ENCODE measurements around the gene MSH5. TPM values are rescaled to one million over a fixed set of nuclear protein-coding genes. Genes with fewer than 3 reads are reported as not detected.

MSH5 gene
- 49.6 and 51.0 TPM in 2 replicates for total RNA-seq (2022)
- percentile 86 among the genes with signal in this experiment for Bru-seq, nascent RNA
- percentile 80 among the genes with signal in this experiment for BruChase-seq, experiment 1, labeled RNA remaining after a 2-hour chase
- percentile 89 among the genes with signal in this experiment for BruChase-seq, experiment 2, labeled RNA remaining after a 6-hour chase
- long read RNA-seq, partial matches to known transcripts = 2 of 11 reads
- long read RNA-seq, other reads (novel, unspliced or antisense) = 7 of 11 reads

- peak within 1 kb of the TSS; percentile 98 for H3K27ac Mint-ChIP-seq (ENCODE audit: unreplicated experiment)
- DNase-seq = peak; percentile 99
- H3K36me3 ChIP-seq (ENCODE audit: control insufficient read depth, insufficient read depth, low read length) = no peaks in the 10 kb centered on the region
- peaks cover 23% of the 10 kb centered on the region for H3K4me1 ChIP-seq
- H3K9me3 ChIP-seq = no peaks in the 10 kb centered on the region
- intact Hi-C loops (cut with micrococcal nuclease; ENCODE audit: unreplicated experiment) = loop anchor here (1.0 to 5.0 kb wide), 5 partner anchors 23 to 193 kb away; partner anchors contain the start of genes ABHD16A, ATP6V1G2, CSNK2B and LY6G5B
- H3K36me3 Mint-ChIP-seq (ENCODE audit: insufficient read depth, unreplicated experiment) = peaks cover 54% of the 10 kb centered on the region
- peaks cover 22% of the 10 kb centered on the region for H3K4me1 Mint-ChIP-seq (ENCODE audit: low read depth, unreplicated experiment)
- ChIA-PET CTCF (interaction anchor here (0.6 to 3.8 kb wide), 11 partner anchors 10 to 141 kb away, joined by 3 to 32 read pairs (median 5); partner anchors contain the start of genes DDAH2, LSM2 and LY6G5C), POLR2A (interaction anchor here (0.5 to 3.6 kb wide), 16 partner anchors 10 to 1231 kb away, joined by 3 to 59 read pairs (median 10); partner anchors contain the start of genes C6orf47, DDAH2, GPANK1 and HSPA1A)
- peak within 1 kb of the TSS; percentile 95 for H3K4me3 Mint-ChIP-seq (ENCODE audit: unreplicated experiment)
- H3K9me3 Mint-ChIP-seq (ENCODE audit: unreplicated experiment) = no peaks in the 10 kb centered on the region
- H3K27me3 ChIP-seq (replicated peaks; ENCODE audit: control insufficient read depth, insufficient read depth, low read length) = no peaks in the 10 kb centered on the region
- no peak for TF ChIP-seq CTCF (IDR thresholded peaks at IDR 0.05; ENCODE audit: insufficient read depth in 1 of 2, low read depth in 1 of 2, low read length in 1 of 2, severe bottlenecking in 1 of 2, unreplicated experiment in 1 of 2)
- H3K27me3 Mint-ChIP-seq (ENCODE audit: insufficient read depth, unreplicated experiment) = no peaks in the 10 kb centered on the region
- BruUV-seq (replicated peaks) = no TSS peak
- peak within 1 kb of the TSS; percentile 69 for H3K4me3 ChIP-seq (ENCODE audit: low read depth, low read length)
Observed at GRCh38 chr6:31739639-31740396, at the start of gene MSH5. MSH5 (plus strand) TSS chr6:31740005; CDS start chr6:31740467, 462 bp downstream.

GRCh38 chr6:31690231-31691077 lies 49.4 kb upstream of the MSH5 start:
- DNase-seq = peak; percentile 82 to 91
- Mint-ChIP-seq H3K27ac (ENCODE audit: unreplicated experiment) (peak overlapping the region; percentile 94), H3K9me3 (ENCODE audit: unreplicated experiment) (no peaks in the 10 kb centered on the region), H3K4me3 (ENCODE audit: unreplicated experiment) (peak overlapping the region; percentile 74), H3K27me3 (ENCODE audit: insufficient read depth, unreplicated experiment) (no peaks in the 10 kb centered on the region), H3K36me3 (ENCODE audit: insufficient read depth, unreplicated experiment) (peaks cover 56% of the 10 kb centered on the region), H3K4me1 (ENCODE audit: low read depth, unreplicated experiment) (peaks cover 23% of the 10 kb centered on the region)
- ChIA-PET POLR2A (interaction anchor here (0.5 to 2.0 kb wide), 16 partner anchors 12 to 231 kb away, joined by 3 to 9 read pairs (median 4); partner anchors contain the start of genes ABHD16A, C6orf47, DDAH2 and HSPA1A), CTCF (interaction anchor here (0.9 to 1.3 kb wide), 5 partner anchors 9 to 124 kb away, joined by 3 to 4 read pairs (median 4); partner anchors contain the start of genes DDAH2, HSPA1A, HSPA1L and LY6G5C)
- H3K27me3 ChIP-seq (replicated peaks; ENCODE audit: control insufficient read depth, insufficient read depth, low read length) = no peaks in the 10 kb centered on the region
- H3K4me1 ChIP-seq = peaks cover 34% of the 10 kb centered on the region
- H3K36me3 ChIP-seq (ENCODE audit: control insufficient read depth, insufficient read depth, low read length) = peaks cover 6% of the 10 kb centered on the region
- TF ChIP-seq CTCF (IDR thresholded peaks at IDR 0.05; ENCODE audit: insufficient read depth in 1 of 2, low read depth in 1 of 2, low read length in 1 of 2, severe bottlenecking in 1 of 2, unreplicated experiment in 1 of 2) = no peak
- H3K4me3 ChIP-seq (ENCODE audit: low read depth, low read length) = 0 out of 2 replicates have a peak overlapping the region, but pooled peaks have one; percentile 7
- intact Hi-C loops (cut with micrococcal nuclease; ENCODE audit: unreplicated experiment) = no loop called here
- H3K9me3 ChIP-seq = no peaks in the 10 kb centered on the region
- TSS peak; percentile 99 for BruUV-seq (replicated peaks)

Measured in Caco-2 (cell line).